ENCODE measurements around the gene CECR2.

Gene CECR2

GRCh38 chr22:17348464-17349103 lies 20.7 kb upstream of the CECR2 start:
- no peak for DNase-seq (ENCODE audit: extremely low read depth, low read depth)
- TF ChIP-seq, protein P1, sequence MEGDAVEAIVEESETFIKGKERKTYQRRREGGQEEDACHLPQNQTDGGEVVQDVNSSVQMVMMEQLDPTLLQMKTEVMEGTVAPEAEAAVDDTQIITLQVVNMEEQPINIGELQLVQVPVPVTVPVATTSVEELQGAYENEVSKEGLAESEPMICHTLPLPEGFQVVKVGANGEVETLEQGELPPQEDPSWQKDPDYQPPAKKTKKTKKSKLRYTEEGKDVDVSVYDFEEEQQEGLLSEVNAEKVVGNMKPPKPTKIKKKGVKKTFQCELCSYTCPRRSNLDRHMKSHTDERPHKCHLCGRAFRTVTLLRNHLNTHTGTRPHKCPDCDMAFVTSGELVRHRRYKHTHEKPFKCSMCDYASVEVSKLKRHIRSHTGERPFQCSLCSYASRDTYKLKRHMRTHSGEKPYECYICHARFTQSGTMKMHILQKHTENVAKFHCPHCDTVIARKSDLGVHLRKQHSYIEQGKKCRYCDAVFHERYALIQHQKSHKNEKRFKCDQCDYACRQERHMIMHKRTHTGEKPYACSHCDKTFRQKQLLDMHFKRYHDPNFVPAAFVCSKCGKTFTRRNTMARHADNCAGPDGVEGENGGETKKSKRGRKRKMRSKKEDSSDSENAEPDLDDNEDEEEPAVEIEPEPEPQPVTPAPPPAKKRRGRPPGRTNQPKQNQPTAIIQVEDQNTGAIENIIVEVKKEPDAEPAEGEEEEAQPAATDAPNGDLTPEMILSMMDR (IDR thresholded peaks at IDR 0.05; ENCODE audit: low read depth, low read length) = no peak

DNA sequence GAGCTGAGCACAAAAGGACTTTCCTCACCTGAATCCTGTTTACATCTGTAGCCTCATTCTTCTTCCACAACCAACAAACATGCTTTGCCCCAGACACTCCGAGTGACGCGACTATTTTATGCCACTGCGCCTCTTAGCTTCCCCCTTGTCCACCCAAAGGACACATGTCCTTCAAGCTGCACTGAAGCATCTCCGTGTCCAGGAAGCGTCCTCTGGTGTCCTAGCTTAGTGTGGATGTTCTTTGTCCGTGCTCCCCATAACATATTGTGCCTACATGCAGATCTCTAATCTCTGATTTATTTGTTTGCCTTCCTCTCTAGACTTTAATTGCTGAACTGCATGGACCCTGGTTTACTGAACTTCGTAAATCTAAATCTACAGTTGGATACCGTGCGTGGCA lies 20.1 kb upstream of the CECR2 start:
- TF ChIP-seq, protein P1 (IDR thresholded peaks at IDR 0.05; ENCODE audit: low read depth, low read length) = no peak
- DNase-seq (ENCODE audit: extremely low read depth, low read depth) = no peak

DNA sequence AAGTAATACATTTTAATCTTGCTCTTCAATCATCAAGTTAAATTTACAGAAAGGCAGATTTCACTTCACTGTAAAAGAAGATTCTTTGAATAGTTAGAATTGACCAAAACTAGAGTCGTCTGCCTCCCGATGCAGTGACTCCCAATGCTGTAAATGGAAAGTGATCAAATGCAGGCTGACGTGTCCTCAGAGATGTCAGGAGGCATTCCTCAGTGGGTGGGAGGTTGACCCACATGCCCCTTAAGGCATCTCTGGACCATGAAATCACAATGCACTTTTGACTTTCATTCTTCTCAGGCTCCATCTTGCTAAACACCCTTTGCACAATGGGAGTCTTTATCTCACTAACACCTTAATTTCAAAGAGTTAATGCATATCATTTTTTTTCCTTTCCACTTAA lies 19.0 kb upstream of the CECR2 start:
- TF ChIP-seq, protein P1 (IDR thresholded peaks at IDR 0.05; ENCODE audit: low read depth, low read length) = no peak
- no peak for DNase-seq (ENCODE audit: extremely low read depth, low read depth)

GRCh38 chr22:17352798-17353197 lies 16.5 kb upstream of the CECR2 start:
- TF ChIP-seq, protein P1 (IDR thresholded peaks at IDR 0.05; ENCODE audit: low read depth, low read length) = no peak
- no peak for DNase-seq (ENCODE audit: extremely low read depth, low read depth)

- TF ChIP-seq, protein P1 (IDR thresholded peaks at IDR 0.05; ENCODE audit: low read depth, low read length) = no peak
- no peak for DNase-seq (ENCODE audit: extremely low read depth, low read depth)
These were observed 11.6 kb upstream of the CECR2 start for GRCh38 chr22:17357688-17358087.

- TF ChIP-seq, protein P1 (IDR thresholded peaks at IDR 0.05; ENCODE audit: low read depth, low read length) = no peak
- DNase-seq (ENCODE audit: extremely low read depth, low read depth) = no peak
These were observed 10.8 kb upstream of the CECR2 start for GRCh38 chr22:17358415-17358814.

DNA sequence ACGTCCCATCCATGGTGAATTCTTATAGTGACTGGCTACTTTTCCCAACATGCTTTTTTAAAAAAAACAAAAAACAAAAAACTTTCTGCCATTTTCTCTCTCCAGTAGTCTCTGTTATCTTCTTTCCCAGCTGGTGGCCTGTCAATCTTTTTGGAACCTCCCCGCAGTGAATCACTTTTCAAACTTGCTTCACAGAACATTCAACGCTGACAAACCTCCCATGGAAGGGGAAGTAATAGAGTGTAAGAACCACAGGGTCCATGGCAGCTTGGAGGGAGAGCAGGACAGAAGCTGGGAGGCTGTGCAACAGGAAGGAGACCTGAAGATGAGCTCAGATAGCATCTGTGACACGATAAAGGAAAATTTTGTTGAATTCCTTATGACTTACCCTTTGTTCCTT lies 9.8 kb upstream of the CECR2 start:
- no peak for DNase-seq (ENCODE audit: extremely low read depth, low read depth)
- TF ChIP-seq, protein P1 (IDR thresholded peaks at IDR 0.05; ENCODE audit: low read depth, low read length) = no peak

All from AG09319 (cell line).